OCI-LY1 (cell line): ENCODE data around the gene XYLT1.

ENCODE experiments used
- CTCF ChIP-seq: fragments of 200-600 bp; sonication (generic), shearing (Covaris generic); IDR thresholded peaks from 2 replicates; pipeline ENCODE4 v1.5.1; 2017; ENCODE audit warnings: mild to moderate bottlenecking, antibody characterized with exemption, low read length, moderate library complexity, mixed read lengths
- EZH2 ChIP-seq: fragments of 200-600 bp; sonication (generic), shearing (Covaris generic); IDR thresholded peaks from 2 replicates; pipeline ENCODE4 v1.8.0; 2017; ENCODE audit warnings: borderline replicate concordance, mixed run types, mild to moderate bottlenecking, antibody characterized with exemption, low read length, moderate library complexity, mixed read lengths

- TF ChIP-seq CTCF (no peak), EZH2 (no peak)
Observed at GRCh38 chr16:17162560-17162959, 308.2 kb downstream of the XYLT1 start.
